ENCODE data around the gene AGFG1.
A peak's percentile ranks its signal among the peaks of the same experiment; 100 is the strongest.

The AGFG1 gene

DNA sequence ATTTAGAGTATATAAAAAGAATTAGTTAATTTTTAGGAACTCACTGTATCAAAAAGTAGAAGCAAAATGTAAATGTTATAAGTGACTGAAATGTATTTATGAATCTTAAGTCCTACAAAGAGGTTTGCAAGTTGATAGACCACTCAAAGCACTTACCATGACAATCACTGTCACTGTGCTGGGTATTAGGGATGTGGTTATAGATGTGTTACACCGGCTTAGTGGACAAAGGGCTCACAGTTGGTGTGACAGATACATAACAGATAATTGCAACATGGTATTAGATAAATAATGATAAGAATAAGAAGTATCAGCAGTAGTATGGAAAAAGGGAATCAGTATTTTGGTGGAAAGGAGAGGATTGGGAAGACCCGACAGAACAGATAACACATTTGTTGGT is 21.6 kb downstream of the AGFG1 start:
- DNase-seq = no peak
- TF ChIP-seq POLR2A (IDR thresholded peaks at IDR 0.05; ENCODE audit: low read length) (no peak), GATA1 (IDR thresholded peaks at IDR 0.05; ENCODE audit: low read depth, low read length) (no peak)

DNA sequence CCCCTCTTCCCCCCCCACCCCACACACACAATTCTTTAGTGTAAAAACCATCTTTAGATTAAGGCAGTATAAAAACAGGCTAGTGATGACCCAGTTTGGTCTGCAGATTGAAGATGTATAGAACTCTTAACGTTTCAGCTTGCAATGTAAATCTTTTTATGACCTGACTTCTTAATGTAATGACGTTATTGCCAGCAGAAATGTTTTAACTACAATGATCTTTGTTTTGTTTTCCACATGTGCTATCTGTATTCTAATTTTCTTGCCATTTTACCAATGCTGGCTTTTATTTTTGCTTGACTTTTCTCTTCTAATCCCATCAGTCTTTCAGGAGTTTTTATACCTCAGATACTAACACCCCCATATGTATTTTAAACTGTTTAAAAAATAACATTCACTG is 25.2 kb downstream of the AGFG1 start:
- TF ChIP-seq GATA1 (IDR thresholded peaks at IDR 0.05; ENCODE audit: low read depth, low read length) (no peak), POLR2A (IDR thresholded peaks at IDR 0.05; ENCODE audit: low read length) (no peak)
- DNase-seq = no peak

DNA sequence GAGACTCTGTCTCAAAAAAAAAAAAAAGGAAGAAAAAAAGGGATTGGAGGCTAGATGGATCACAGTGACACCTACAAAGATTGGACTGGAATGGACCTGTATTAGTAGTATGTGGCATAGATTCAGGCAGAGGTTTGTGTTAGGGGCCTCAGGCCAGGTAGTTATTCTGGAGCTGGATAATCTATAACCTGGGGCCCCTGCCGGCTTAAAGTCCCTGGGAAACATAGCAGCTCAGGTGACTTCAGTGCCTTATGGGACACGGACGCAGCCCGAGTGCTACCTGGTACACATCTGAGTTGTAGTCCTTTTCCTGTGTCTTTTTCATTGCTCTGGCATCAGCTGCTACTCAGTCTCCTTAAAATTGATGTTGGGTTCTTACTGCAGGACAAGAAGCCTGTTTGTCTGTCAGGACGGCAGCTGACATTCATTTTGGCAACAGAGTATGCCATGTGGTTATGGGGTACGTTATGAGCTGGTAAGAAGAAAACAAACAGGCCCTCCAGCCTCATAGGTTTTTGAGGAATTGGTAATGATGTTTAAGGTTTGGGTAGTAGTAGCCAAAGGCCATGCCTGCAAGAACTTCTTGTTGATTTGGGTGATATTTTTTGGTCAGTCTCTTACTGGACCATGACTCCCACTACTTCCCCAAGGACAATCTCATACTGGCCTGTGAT is 27.8 kb downstream of the AGFG1 start:
- DNase-seq = no peak
- TF ChIP-seq POLR2A (IDR thresholded peaks at IDR 0.05; ENCODE audit: low read length) (no peak), GATA1 (IDR thresholded peaks at IDR 0.05; ENCODE audit: low read depth, low read length) (no peak)

DNA sequence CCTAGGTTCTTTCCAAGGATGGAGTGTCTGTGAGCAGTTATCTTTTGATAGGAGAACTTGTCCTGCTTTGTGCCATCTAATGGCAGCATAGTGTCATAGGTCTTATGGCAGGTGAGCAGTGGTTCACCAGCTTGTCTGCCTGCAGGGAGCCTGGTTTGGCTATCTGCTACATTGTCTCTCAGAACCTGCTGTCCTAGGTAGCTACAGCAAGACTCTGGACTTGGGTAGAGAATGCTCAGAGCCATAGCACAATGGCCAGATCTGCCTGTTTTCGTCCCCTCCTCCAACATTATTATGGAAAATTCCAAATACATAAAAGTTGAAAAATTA is 28.3 kb downstream of the AGFG1 start:
- TF ChIP-seq GATA1 (IDR thresholded peaks at IDR 0.05; ENCODE audit: low read depth, low read length) = no peak
- no peak for TF ChIP-seq POLR2A (IDR thresholded peaks at IDR 0.05; ENCODE audit: low read length)
- no peak for DNase-seq

DNA sequence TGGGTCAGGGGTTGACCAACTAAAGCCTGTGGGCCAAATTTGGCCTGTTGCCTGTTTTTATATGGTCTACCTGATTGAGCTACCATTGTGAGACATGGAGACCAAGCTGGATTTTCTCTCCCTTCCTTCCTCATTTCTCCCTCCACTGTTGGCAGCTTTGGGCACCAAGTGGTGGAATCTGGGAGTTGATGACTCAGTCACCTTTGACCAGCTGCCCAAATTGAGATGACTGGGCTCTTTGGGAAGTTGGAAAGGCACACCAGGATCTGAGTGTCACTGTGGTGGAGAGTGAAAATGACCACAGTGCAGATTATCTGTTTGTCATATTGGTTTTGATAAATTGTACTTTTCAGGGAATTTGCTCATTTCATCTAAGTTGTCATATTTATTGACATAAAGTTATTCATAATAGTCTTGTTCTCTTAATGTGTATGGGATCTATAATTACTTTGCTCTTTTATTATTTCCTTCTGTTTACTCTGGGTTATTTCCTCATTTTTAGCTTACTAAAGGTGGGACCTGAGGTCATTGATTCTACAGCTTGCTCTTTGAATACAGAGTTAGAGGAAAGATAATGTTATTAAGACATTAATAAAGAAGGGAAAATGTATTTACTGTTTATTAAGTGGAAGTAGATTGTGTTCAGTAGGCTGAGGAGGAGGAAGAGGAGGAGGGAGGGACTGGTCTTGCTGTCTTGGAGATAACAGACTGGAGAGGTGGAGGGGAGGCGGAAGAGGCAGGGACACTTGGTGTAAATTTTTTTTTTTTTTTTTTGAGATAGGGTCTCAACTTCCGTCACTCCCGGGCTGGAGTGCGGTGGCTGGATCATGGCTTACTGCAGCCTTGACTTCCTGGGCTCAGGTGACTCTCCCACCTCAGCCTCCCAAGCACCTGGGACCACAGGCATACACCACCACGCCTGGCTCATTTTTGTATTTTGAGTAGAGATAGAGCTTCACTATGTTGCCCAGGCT is 31.8 kb downstream of the AGFG1 start:
- TF ChIP-seq GATA1 (IDR thresholded peaks at IDR 0.05; ENCODE audit: low read depth, low read length) = no peak
- no peak for TF ChIP-seq POLR2A (IDR thresholded peaks at IDR 0.05; ENCODE audit: low read length)
- peak; percentile 21 to 51 for DNase-seq

DNA sequence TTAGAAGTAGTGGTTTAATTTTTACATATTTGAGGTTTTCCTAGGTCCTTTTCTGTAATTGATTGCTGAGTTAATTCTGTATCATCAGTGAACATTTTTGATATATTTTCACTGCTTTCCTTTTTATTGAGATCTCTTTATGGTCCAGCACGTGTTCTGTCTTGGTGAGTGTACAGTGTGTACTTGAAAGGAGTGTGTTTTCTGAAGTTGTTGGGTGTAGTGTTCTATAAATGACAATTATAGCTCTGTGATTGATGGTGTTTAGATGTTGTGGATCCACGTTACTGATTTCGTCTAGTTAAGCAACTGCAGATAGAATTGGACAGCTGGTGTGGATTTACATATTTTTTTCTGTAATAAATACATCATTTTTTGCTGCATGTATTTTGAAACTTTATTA is 32.7 kb downstream of the AGFG1 start:
- TF ChIP-seq GATA1 (IDR thresholded peaks at IDR 0.05; ENCODE audit: low read depth, low read length) (no peak), POLR2A (IDR thresholded peaks at IDR 0.05; ENCODE audit: low read length) (no peak)
- DNase-seq = no peak

DNA sequence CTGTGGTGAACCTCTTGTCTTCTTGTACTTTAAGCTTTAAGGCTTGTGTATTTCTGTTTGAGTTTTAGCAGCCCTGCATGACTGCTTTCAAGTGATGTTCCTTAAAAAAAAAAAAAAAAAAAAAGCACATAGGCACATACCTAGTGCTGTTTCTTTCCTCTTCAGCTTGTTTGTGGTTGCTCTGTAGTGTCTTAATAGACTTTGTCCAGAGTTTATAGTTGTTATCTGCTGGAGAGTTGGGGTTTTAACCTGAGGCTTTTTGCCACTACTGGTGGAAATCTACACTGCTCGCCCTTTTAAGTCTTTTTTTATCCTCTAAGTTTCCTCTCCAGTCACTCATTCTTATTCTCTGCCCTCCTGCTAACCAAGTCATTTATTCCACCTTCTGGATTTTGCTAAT is 34.5 kb downstream of the AGFG1 start:
- DNase-seq = no peak
- no peak for TF ChIP-seq POLR2A (IDR thresholded peaks at IDR 0.05; ENCODE audit: low read length)
- no peak for TF ChIP-seq GATA1 (IDR thresholded peaks at IDR 0.05; ENCODE audit: low read depth, low read length)

DNA sequence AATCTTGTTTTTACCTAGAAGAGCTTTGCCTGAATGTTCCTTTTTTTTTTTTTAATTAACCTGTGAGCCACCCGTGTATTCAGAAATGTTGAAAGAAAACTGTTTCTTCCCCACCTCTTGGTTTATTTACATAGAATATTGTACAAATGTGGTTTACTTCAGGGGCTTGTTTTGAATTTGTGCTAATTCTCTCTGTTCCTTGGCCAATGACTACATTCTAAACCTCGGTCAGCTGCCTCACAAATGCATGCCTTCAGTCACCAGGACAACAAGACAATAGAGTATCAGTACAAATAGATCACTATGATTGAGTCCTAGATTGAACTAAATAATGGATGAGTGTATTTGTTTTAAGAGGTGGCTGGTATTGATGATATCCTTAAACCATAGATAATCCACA is 36.0 kb downstream of the AGFG1 start:
- TF ChIP-seq GATA1 (IDR thresholded peaks at IDR 0.05; ENCODE audit: low read depth, low read length) (no peak), POLR2A (IDR thresholded peaks at IDR 0.05; ENCODE audit: low read length) (no peak)
- no peak for DNase-seq

DNA sequence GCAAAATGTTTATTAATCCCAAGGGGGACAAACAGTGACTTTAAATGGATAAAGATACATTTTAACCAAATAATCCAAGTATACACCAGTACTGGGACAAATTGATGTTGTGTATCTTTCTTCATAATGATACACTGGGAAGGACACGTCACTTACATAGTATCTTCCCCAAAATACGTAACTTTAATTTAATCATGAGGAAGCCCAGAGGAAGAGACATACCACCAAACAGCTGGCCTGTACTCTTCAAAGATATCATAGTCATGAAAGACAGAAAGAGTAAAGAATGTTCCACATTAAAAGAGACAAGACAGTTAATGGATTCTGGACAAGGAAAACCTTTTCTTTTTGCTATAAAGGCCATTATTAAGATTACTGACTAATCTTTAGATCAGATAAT is 37.1 kb downstream of the AGFG1 start:
- DNase-seq = peak in 1 of 2 experiments; percentile 6
- TF ChIP-seq GATA1 (IDR thresholded peaks at IDR 0.05; ENCODE audit: low read depth, low read length) = no peak
- TF ChIP-seq POLR2A (IDR thresholded peaks at IDR 0.05; ENCODE audit: low read length) = no peak

DNA sequence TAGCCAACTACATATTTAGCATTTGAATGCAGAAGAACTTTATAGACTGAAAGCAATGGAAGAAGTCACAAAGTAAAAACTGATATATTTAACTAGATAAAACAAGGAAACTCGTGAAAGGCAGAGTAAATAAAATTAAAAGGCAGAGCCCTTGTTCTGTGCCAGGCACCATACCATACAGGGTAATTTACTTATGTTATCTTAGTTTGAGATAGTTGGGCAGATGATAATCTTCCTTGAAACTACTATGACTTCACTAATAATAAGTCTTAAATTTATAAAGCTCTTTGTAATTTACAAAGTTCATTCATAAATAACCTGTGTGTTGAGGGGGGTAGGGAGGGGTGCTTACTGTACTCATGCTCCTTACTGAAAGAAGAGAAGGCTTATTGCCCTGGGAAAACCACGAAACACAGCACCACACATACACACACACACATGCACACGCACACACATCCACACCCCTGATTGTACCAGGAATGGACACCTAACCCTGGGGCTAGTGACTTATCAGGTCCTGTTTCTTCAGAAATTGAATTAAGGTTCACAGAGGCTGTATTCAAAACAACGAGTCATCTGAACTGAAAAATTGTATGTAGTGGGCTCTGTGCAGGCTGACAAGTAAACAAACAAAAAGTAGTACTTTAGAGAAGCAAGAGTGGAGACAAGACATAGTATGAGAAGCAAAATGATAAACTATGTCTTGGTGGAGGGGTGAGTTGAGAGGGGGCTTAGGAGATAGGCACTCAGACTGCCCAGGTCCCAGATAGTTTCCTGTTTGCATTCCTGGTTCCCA is 38.1 kb downstream of the AGFG1 start:
- peak; percentile 42 to 54 for DNase-seq
- TF ChIP-seq POLR2A (IDR thresholded peaks at IDR 0.05; ENCODE audit: low read length) (no peak), GATA1 (IDR thresholded peaks at IDR 0.05; ENCODE audit: low read depth, low read length) (no peak)

DNA sequence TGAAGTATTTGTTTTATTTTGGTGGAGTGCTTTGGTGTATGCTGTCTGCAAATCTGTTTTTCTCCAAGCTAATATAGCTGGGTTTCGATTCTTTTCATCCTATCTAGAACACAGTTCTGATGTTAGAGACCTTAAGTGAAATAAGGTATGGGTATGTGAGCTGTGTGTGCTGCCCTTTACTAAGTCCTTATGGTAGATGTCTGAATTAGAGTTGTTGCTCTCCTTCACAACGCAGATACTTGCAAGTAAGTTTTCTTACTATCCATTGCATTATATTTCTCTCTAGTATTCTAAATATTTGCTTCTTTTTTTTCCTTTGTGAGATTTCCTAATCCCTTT is 38.6 kb downstream of the AGFG1 start:
- TF ChIP-seq GATA1 (IDR thresholded peaks at IDR 0.05; ENCODE audit: low read depth, low read length) (no peak), POLR2A (IDR thresholded peaks at IDR 0.05; ENCODE audit: low read length) (no peak)
- DNase-seq = peak; percentile 28 to 50

DNA sequence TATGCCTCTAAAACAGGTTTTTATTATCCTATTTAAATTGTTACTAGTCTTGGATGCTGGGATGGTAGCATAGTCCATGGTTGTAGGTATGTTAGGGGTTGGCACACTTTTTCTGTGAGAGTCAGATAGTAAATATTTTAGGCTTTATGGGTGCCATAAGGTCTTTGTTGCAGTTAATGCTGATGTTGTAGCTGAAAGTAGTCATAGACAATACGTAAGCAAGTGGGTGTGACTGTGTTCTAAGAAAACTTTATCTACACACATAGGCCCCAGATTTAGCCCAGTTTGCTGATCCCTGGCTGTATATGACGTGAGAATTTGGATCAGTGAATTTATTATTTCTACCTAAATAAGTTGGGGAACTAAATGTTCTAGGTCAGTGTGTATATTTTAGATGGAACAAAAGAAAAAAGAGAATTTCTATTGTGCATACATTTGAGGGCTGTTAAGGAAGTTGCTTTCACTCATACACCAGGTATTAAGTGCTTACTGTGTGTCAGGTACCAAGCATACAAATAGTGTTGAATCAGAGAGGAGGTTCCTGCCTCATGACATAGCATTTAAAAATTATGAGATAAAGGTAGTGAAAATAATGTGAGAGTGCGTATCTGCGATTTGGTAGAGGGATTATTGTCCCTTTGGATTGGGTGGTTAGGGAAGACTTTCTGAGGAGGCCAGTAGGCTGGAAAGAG is 39.4 kb downstream of the AGFG1 start:
- TF ChIP-seq GATA1 (IDR thresholded peaks at IDR 0.05; ENCODE audit: low read depth, low read length) = no peak
- no peak for TF ChIP-seq POLR2A (IDR thresholded peaks at IDR 0.05; ENCODE audit: low read length)
- peak; percentile 75 to 76 for DNase-seq

DNA sequence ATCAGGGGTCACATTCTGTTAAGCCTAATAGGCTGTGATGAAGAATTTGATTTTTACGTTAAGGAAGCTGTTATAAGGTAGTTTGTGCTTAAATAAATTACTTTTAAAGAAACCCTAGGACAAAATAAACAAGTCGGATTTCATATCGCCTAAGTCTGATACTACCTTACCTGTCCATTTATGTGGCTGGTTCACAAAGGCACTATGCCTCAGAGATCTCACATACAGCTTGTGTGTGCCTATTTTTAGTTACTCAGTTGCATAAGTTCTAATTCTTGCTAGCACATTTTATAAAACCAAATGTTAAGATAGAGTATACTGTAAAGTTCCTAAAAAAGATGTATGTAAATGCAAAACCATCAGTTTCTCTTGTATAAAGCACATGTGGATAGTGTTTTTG is 40.0 kb downstream of the AGFG1 start:
- TF ChIP-seq GATA1 (IDR thresholded peaks at IDR 0.05; ENCODE audit: low read depth, low read length) (no peak), POLR2A (IDR thresholded peaks at IDR 0.05; ENCODE audit: low read length) (no peak)
- DNase-seq = no peak

DNA sequence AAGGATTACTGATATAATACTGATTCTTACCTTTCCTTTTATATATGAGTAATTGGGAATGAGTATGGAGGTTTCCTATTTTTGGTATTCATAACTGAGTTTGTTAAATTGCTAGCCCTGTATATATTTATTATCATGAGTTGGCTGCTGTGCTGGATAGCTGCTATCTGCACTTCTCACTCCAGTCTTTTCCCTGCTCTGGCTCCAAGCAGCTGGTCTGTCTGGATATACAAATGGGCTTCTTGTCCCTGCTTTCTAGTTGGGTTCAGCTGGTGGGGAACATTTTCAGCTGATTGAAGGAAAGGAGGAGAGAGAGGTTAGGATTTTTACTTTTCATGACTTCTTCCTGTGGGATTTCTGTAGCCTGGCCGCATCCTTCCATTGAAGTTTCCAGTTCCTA is 41.2 kb downstream of the AGFG1 start:
- TF ChIP-seq GATA1 (IDR thresholded peaks at IDR 0.05; ENCODE audit: low read depth, low read length) = no peak
- TF ChIP-seq POLR2A (IDR thresholded peaks at IDR 0.05; ENCODE audit: low read length) = no peak
- peak; percentile 53 to 68 for DNase-seq
